Measurements from ENCODE around the gene MTSS2.
A peak's percentile ranks its signal among the peaks of the same experiment; 100 is the strongest.

MTSS2 gene

DNA sequence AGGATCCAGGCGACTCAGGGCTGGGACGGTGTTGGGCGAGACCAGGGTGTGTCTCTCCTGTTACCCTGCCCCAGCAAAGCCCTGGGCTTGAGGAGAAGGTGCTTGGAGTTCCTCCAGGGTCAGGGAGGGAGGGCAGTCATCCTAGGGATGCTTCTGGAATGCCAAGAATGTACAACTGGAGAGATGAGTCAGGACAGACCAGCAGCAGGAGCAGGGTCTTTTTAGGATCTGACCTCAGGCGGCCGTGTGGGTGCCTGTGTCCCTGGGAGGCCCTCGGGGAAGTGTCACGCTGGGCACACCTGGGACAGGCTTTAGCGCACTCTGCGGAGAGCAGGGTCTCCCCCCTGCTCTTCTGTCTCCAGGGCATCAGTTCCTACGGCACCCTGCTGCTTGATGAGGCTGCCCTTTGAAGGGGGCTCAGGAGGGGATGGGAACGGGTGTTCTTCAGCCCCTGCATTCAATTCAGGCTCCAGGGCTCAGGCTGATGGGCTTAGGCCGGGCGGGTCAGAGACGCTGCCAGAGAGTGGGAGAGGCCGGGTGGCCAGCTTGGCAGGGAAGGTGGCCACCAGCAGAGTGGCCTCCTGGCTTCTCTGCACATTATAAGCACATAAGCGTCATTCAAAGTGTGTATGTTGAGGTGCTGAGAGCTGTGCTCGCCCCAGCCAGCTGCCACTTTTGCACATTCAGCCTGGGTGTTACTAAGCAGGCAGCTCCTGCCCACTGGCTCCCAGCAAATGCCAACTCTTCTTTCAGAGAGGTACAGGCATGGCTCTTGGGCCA lies 8.4 kb upstream of the MTSS2 start:
- peak in 1 of 2 experiments; percentile 63 for DNase-seq (ENCODE audit: low read depth in 1 of 2, low spot score in 1 of 2)
- in situ Hi-C loops (cut with HindIII; ENCODE audit: low pct_unique_long_range_greater_than_20kb, low sequenced_read_pairs), result no loop called here
- no peak for TF ChIP-seq JUND (IDR thresholded peaks at IDR 0.05; ENCODE audit: low read depth)

DNA sequence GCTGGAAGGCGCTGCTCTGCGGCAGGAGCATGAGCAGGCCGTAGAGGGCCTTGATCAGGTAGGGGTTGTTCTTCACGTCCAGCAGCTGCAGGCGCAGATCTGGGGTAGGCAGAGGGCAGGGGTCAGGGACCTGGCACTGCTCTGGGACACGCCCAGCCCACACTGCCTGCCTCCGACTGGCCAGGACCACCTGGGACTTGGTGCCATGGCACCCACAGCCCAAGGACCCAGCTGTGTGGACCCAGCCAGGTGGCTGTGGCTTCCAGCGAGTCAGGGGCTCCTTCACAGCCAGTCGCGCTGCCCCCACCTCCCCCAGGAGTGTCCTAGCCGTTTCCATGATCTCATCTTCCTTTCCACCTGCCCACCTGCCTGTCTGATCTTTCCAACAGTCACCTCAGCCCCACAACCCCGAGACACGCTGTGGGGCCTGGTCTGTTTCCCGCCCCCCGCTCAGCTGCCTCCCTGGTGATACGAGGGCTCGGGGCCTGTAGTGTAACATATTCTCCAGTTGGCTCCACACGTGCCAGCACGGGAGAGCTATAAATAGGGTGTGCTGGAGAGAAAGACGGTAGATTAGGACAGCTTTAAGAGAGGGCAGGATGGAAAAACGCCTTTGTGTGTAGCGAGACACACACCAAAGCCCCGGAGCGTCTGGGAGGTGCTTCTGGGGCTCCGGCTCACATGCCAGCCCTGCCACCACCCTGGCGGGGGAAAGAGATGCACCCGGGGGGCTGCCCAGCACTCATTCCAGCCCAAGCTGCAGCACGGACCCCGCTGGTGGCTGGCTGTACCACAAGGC lies 7.2 kb upstream of the MTSS2 start:
- in situ Hi-C loops (cut with HindIII; ENCODE audit: low pct_unique_long_range_greater_than_20kb, low sequenced_read_pairs), result no loop called here
- no peak for TF ChIP-seq JUND (IDR thresholded peaks at IDR 0.05; ENCODE audit: low read depth)
- DNase-seq (ENCODE audit: low read depth in 1 of 2, low spot score in 1 of 2), result no peak

DNA sequence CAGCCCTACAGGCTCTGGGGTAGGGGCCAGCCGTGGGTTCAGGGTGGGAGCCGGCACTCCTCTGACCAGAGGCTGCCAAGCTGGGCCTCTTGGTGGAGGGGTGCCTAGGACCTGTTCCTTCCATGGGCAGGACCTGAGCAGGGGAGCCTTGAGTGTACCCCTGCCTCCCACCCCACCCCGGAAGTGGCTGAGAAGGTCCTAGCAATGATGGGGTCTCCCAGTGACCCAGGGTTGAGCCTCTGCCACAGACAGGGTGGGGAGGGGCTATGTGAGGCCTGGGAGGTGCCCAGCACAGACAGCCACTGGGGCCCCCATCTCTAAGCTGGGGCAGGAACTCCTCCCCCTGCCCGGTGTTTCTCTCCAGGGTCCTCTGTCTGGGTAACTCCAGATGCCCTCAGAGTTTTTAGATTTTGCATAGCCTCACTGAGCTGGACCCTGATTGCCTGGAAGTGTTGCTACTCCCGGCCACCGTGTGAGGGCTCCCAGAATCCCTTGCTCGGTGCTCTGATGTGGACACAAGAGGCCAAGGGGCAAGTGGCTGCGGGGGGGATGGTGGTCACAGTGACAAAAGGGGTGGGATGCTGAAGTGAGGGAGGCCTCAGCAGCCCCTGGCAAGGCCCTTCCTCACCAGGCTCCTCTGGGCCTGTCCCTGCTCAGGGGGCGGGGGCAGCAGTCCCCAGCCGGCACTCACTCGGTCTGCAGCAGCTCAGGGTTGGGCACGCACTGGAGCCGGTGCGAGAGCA lies 6.4 kb upstream of the MTSS2 start:
- no peak for DNase-seq (ENCODE audit: low read depth in 1 of 2, low spot score in 1 of 2)
- no peak for TF ChIP-seq JUND (IDR thresholded peaks at IDR 0.05; ENCODE audit: low read depth)
- in situ Hi-C loops (cut with HindIII; ENCODE audit: low pct_unique_long_range_greater_than_20kb, low sequenced_read_pairs), result no loop called here

DNA sequence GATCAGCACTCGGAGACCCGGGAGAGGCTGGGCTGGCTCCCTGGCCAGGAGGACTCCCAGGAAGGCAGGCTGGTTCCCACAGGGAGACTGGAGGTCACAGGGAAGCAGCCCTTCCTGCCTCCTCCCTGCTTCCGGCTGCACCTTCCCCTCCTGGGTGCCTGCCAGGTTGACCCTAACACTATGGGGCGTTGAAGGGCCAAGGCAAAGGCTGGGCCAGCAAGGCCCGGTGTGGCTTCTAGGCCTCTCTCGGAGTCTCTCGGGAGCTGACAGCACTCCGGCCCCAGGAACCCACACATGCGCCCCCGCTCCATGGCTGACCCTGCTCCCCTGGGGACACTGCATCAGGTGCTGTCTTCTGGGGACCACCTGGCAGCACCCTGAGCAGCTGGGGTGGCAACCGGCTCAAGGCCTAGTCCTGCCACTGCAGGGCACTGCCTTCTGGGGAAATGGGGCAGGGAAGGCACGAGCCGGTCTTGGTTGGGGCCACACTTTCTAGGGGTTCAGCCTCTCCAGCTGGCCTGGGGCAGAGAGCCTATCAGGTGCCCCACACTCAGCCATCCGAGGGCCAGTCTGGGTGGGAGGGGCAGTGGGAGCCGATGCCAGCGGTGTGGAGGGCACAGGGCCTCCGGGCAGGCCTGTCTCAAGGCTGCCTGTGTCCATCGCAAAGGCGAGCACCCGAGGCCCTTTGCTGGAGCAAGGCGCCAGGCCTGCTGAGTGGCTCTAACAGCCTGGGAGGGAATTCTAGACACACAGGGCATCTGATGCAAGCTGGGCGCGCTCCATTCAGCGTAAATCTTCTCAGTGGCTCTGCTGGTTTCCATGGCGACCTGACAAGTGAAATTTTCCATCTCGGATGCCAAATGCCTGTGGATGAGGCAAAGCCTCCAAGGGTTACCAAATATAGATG lies 5.6 kb upstream of the MTSS2 start:
- TF ChIP-seq JUND (IDR thresholded peaks at IDR 0.05; ENCODE audit: low read depth), result no peak
- in situ Hi-C loops (cut with HindIII; ENCODE audit: low pct_unique_long_range_greater_than_20kb, low sequenced_read_pairs), result no loop called here
- DNase-seq (ENCODE audit: low read depth in 1 of 2, low spot score in 1 of 2), result no peak

DNA sequence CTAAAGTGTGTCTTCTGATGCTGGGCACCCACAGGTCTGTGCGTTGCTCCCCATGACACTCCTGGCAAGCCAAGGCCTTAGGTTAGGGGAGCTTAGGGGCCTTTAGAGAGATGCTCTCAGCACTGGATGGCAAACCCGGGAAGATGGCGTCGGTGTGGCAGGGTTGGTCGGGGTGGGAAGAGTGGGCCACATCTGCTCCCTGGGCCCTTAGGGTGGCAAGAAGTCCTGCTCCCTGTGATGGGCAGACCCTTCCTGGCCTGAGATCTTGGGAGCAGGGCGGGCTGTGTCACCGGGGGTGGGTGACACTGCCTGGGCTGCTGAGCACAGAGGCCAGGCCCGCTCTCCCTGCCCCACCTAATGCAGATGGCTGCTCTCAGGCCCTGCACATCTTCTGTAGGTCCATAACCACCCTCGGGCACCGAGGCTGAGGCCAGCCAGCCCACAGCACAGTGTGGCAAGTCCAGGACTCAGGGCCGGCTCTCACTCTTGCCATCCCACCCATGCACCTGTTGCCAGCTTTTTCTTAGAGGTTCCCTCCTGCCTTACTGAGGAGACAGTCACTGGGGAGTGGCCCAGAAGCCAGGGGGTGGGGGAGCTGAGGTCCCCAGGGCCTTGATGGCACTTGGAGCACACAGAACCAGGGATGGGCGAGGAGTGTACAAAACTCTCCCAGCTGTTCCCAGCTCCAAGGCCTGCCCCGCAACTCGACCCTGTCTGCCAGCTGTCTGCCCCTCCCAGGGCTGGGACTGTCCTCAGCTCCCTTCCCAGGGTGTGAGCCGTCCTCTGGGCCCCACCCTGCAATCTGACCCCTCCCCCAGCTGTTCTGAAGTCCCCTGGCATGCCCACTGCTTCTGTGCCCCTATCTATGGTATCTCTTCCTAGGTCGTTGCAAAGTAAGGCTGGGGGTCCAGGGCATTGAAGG lies 4.4 kb upstream of the MTSS2 start:
- in situ Hi-C loops (cut with HindIII; ENCODE audit: low pct_unique_long_range_greater_than_20kb, low sequenced_read_pairs), result no loop called here

DNA sequence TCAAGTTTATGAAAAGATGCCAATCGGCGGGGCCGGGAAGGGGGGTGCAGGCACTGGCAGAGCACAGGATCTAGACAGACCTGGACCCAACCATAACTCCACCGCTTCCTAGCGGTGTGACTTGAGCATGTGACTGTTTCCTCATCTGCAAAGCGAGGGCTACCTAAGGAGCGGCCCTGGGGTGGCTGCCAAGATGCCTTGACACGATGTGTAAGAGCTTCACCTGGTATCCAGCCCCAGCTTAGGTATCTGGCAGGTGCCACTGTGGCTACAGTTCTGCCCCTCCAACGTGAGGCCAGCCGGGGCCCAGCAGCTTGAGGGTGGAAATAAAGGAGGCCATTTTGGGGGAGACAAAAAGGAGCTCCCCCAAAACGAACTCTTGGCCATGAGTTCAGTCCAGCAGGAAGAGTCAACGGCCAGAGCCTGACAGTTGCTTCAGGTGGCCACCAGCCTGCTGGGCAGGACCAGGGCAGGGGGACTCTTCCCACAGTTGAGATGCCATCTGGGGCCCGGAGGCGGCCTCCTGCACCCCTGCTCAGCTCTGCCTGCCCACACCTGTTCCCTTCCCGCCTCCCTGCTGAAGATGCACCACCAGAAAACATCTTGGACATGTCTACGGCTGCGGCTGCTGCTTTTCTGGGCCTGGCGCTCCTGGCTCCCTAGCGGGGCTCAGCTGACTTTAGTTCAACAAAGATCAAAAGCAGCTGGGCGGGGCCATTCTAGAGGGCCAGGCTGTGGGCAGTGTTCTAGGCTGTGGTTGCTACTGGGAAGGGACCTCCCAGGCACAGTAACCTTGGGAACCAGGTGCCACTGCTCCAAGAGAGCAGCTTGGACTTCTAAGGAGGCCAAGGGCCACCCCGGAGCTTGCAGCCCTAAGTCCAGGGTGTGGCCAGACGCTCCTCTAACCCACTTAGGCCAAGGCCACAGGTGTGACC lies 3.4 kb upstream of the MTSS2 start:
- in situ Hi-C loops (cut with HindIII; ENCODE audit: low pct_unique_long_range_greater_than_20kb, low sequenced_read_pairs), result no loop called here
- TF ChIP-seq JUND (IDR thresholded peaks at IDR 0.05; ENCODE audit: low read depth), result no peak
- DNase-seq (ENCODE audit: low read depth in 1 of 2, low spot score in 1 of 2), result no peak

More for the DNA sequence above, 4.4 kb upstream of the MTSS2 start:
- no peak for DNase-seq (ENCODE audit: low read depth in 1 of 2, low spot score in 1 of 2)
- no peak for TF ChIP-seq JUND (IDR thresholded peaks at IDR 0.05; ENCODE audit: low read depth)

DNA sequence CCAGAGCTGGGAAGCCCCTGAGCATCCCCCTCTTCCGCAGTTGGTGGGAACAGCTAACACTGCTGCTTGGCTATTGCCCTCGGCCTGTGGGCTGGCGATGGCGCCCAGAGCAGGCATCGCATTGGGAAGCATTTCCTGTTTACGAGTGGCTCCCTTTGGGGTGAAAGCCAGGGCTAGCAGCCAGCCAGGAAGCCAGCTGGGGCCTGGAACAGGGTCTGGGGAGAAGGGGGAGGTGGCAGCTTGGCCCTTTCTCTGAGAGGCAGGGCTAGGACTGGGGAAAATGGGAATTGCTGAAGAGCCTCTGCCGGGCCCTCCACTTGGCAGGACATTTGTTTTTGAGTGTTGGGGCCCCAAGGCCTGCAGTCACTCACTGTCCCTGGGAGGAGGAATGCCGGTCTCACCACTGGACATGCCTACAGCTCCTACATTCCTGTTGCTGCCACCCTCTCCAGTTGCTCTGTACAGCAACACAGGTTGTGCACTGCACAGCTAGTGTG lies 2.4 kb upstream of the MTSS2 start:
- TF ChIP-seq JUND (IDR thresholded peaks at IDR 0.05; ENCODE audit: low read depth), result no peak
- DNase-seq (ENCODE audit: low read depth in 1 of 2, low spot score in 1 of 2), result no peak
- in situ Hi-C loops (cut with HindIII; ENCODE audit: low pct_unique_long_range_greater_than_20kb, low sequenced_read_pairs), result no loop called here

DNA sequence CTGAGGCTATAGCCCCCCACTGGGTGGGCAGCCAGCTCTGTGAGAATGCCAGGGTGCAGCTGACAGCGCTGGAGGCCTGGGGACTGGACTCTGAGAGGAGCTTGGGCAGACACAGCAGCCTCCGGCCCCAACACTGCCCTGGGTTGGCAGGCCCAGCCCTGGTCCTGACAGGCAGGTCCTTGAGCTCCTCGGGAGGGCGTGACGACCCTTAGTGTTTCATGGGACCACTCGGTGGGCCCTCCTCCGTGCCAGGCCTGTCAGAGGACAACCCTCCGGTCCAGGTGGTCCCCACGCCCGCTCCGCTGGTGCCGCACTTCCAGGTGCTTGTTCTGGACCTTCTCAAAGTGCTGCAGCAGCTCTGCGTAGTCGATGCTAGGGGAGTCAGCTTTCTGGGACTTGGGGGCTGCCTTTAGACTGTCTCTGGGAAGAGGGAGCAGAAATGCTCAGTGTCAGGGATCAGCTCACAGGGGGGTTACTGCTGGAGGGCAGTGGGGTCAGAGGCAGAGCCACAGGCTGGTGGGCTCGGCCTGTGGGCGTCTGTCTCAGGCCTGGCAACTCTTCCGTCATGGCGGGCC lies 1.9 kb upstream of the MTSS2 start:
- in situ Hi-C loops (cut with HindIII; ENCODE audit: low pct_unique_long_range_greater_than_20kb, low sequenced_read_pairs), result no loop called here
- DNase-seq (ENCODE audit: low read depth in 1 of 2, low spot score in 1 of 2), result no peak
- TF ChIP-seq JUND (IDR thresholded peaks at IDR 0.05; ENCODE audit: low read depth), result no peak

DNA sequence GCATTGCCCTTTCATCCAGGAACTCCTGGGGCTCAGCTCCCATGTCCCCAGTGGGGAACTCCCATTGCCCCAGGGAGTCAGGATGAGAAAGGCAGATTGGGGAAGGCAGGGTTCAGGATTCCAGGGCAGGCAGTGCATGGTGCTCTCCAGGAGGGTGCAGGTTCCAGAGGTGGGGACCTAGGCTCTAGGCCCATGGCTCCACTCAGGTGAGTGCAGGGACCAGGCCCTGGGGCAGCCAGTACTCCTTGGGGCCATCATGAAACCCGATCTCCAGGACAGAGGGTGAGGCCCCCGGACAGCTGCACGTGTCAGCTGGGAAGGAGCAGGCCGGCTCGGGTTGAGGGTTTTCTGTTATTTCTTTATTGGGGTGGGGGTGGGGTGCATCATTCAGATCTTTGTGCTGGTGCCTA lies 1.3 kb upstream of the MTSS2 start:
- TF ChIP-seq JUND (IDR thresholded peaks at IDR 0.05; ENCODE audit: low read depth), result no peak
- in situ Hi-C loops (cut with HindIII; ENCODE audit: low pct_unique_long_range_greater_than_20kb, low sequenced_read_pairs), result no loop called here
- peak in 1 of 2 experiments; percentile 41 for DNase-seq (ENCODE audit: low read depth in 1 of 2, low spot score in 1 of 2)
